GM23338 (cell line): ENCODE results near the gene TAS2R14. TPM values are rescaled to one million over a fixed set of nuclear protein-coding genes. Genes with fewer than 3 reads are reported as not detected.

Source experiments
- ATAC-seq: fragments of 200-7000 bp; cut with Tn5 transposase; 3 replicates; pipeline ENCODE4 v1.9.1; 2020
- DNase-seq: peaks from one replicate; pipeline ENCODE4 v3.0.0-alpha.2; 2015; ENCODE audit warnings: low spot score
- H2AFZ ChIP-seq: fragments of 200-600 bp; sonication (generic); 2 replicates; pipeline ENCODE4 v1.8.0; 2016; ENCODE audit warnings: antibody characterized with exemption, mild to moderate bottlenecking, moderate library complexity
- H3F3A ChIP-seq: fragments of 200-600 bp; sonication (generic); replicated peaks from 2 replicates; pipeline ENCODE4 v1.8.0; 2017; ENCODE audit warnings: antibody characterized with exemption, mixed run types, low read depth
- H3K27ac ChIP-seq: fragments of 200-600 bp; sonication (generic); 2 replicates; pipeline ENCODE4 v1.6.1; 2016; ENCODE audit warnings: low read depth
- H3K27me3 ChIP-seq: fragments of 200-600 bp; sonication (generic); 2 replicates; pipeline ENCODE4 v1.8.0; 2016; ENCODE audit warnings: mild to moderate bottlenecking, mixed run types, moderate library complexity; ENCODE audit not compliant: insufficient read depth
- H3K36me3 ChIP-seq: fragments of 200-600 bp; sonication (generic); 2 replicates; pipeline ENCODE4 v1.8.0; 2016; ENCODE audit warnings: mild to moderate bottlenecking; ENCODE audit not compliant: insufficient read depth
- H3K4me1 ChIP-seq: fragments of 200-600 bp; sonication (generic); 2 replicates; pipeline ENCODE4 v1.8.0; 2016; ENCODE audit warnings: mild to moderate bottlenecking, moderate library complexity; ENCODE audit not compliant: insufficient read depth
- H3K4me2 ChIP-seq: fragments of 200-600 bp; sonication (generic); 2 replicates; pipeline ENCODE4 v1.7.1; 2017; ENCODE audit warnings: mixed run types
- H3K4me3 ChIP-seq: fragments of 200-600 bp; sonication (generic); 2 replicates; pipeline ENCODE4 v1.6.1; 2016; ENCODE audit warnings: mixed run types
- H3K79me2 ChIP-seq: fragments of 200-600 bp; sonication (generic); replicated peaks from 2 replicates; pipeline ENCODE4 v1.8.0; 2017; ENCODE audit warnings: mild to moderate bottlenecking; ENCODE audit not compliant: insufficient read depth
- H3K9me2 ChIP-seq: fragments of 200-600 bp; sonication (generic); 2 replicates; pipeline ENCODE4 v1.8.0; 2017; ENCODE audit not compliant: insufficient read depth
- H4K20me1 ChIP-seq: fragments of 200-600 bp; sonication (generic); replicated peaks from 2 replicates; pipeline ENCODE4 v1.8.0; 2017; ENCODE audit warnings: mild to moderate bottlenecking; ENCODE audit not compliant: insufficient read depth
- H3K27ac Mint-ChIP-seq: 2 replicates; pipeline ENCODE4 v1.8.0; 2020; ENCODE audit warnings: inconsistent platforms, mild to moderate bottlenecking, moderate library complexity, mixed read lengths
- H3K27me3 Mint-ChIP-seq: 3 replicates; pipeline ENCODE4 v1.8.0; 2022; ENCODE audit warnings: low read depth, mild to moderate bottlenecking, moderate library complexity, mixed read lengths, inconsistent platforms; ENCODE audit not compliant: insufficient read depth, poor library complexity
- H3K36me3 Mint-ChIP-seq: 3 replicates; pipeline ENCODE4 v1.8.0; 2021; ENCODE audit warnings: low read depth, mild to moderate bottlenecking, inconsistent platforms, moderate library complexity, mixed read lengths
- H3K4me1 Mint-ChIP-seq: 3 replicates; pipeline ENCODE4 v1.8.0; 2020; ENCODE audit warnings: mild to moderate bottlenecking, inconsistent platforms, mixed read lengths
- H3K4me3 Mint-ChIP-seq: 3 replicates; pipeline ENCODE4 v1.8.0; 2021; ENCODE audit warnings: moderate library complexity, mild to moderate bottlenecking, inconsistent platforms, mixed read lengths
- H3K9me3 Mint-ChIP-seq: 3 replicates; pipeline ENCODE4 v1.8.0; 2020; ENCODE audit warnings: moderate library complexity, mild to moderate bottlenecking, inconsistent platforms, mixed read lengths
- CREB1 ChIP-seq: fragments of 250-450 bp; sonication (Bioruptor Pico); IDR thresholded peaks from 2 replicates; pipeline ENCODE4 v1.5.0; 2020; ENCODE audit warnings: low read depth, mild to moderate bottlenecking, moderate library complexity
- CTCF ChIP-seq, 2 experiments: fragments of 200-600 bp in 1 of 2; sonication (generic) in 1 of 2; conservative IDR thresholded peaks; 2 replicates each; pipeline versions ENCODE4 v1.5.1 to v1.6.1; 2016 to 2017; ENCODE audit warnings: antibody characterized with exemption in 2 of 2, low read depth in 2 of 2, mild to moderate bottlenecking in 2 of 2, moderate library complexity in 1 of 2
- ETS1 ChIP-seq: IDR thresholded peaks from 2 replicates; pipeline ENCODE4 v1.6.1; 2016; ENCODE audit warnings: antibody characterized with exemption
- EZH2 ChIP-seq: fragments of 200-600 bp; sonication (generic); IDR thresholded peaks from one replicate; pipeline ENCODE4 v1.8.0; 2017; ENCODE audit warnings: antibody characterized with exemption, mild to moderate bottlenecking, low read depth; ENCODE audit not compliant: unreplicated experiment
- EZH2phosphoT487 ChIP-seq: fragments of 200-600 bp; sonication (generic); IDR thresholded peaks from one replicate; pipeline ENCODE4 v1.8.1; 2018; ENCODE audit warnings: antibody characterized with exemption; ENCODE audit not compliant: unreplicated experiment
- JUNB ChIP-seq: IDR thresholded peaks from one replicate; pipeline ENCODE4 v1.6.1; 2016; ENCODE audit warnings: antibody characterized with exemption; ENCODE audit not compliant: unreplicated experiment
- NANOG ChIP-seq: IDR thresholded peaks from 2 replicates; pipeline ENCODE4 v1.6.1; 2016; ENCODE audit warnings: antibody characterized with exemption, borderline replicate concordance
- POLR2AphosphoS5 ChIP-seq: IDR thresholded peaks from 2 replicates; pipeline ENCODE4 v1.6.1; 2016; ENCODE audit warnings: antibody characterized with exemption, low read depth
- REST ChIP-seq: IDR thresholded peaks from one replicate; pipeline ENCODE4 v1.6.1; 2018; ENCODE audit warnings: antibody characterized with exemption; ENCODE audit not compliant: unreplicated experiment
- STAT1 ChIP-seq: IDR thresholded peaks from one replicate; pipeline ENCODE4 v1.6.1; 2016; ENCODE audit warnings: antibody characterized with exemption; ENCODE audit not compliant: unreplicated experiment
- ZNF114 ChIP-seq: fragments of 250-450 bp; sonication (Bioruptor Pico); IDR thresholded peaks from 2 replicates; pipeline ENCODE4 v1.5.0; 2020; ENCODE audit warnings: mild to moderate bottlenecking, moderate library complexity
- ZNF331 ChIP-seq: fragments of 250-450 bp; sonication (Bioruptor Pico); IDR thresholded peaks from 2 replicates; pipeline ENCODE4 v1.5.0; 2020; ENCODE audit warnings: low read depth, mild to moderate bottlenecking, moderate library complexity
- ZNF462 ChIP-seq: fragments of 250-450 bp; sonication (Bioruptor Pico); IDR thresholded peaks from 2 replicates; pipeline ENCODE4 v1.5.0; 2020; ENCODE audit warnings: mild to moderate bottlenecking, moderate library complexity
- polyA plus RNA-seq: library from polyadenylated mRNA; unstranded; fragments of >200 nt; fragmentation: Nextera tagmentation; extraction: Ambion mirVana; gene quantifications from 2 replicates; pipeline ENCODE4 v1.2.1, GENCODE V29; 2016
- total RNA-seq: library from RNA; depleted of rRNA; stranded (reverse); fragments of >200 nt; shearing (Covaris generic); gene quantifications from 2 replicates; pipeline ENCODE4 v1.2.3, GENCODE V29; 2014

Gene TAS2R14
- total and polyA plus RNA-seq, 2 experiments from 2014 or later = 2.6 to 5.9 TPM

- ATAC-seq (no peak), DNase-seq (no peak)
- no peaks in the 10 kb centered on the region for H3F3A ChIP-seq
- Mint-ChIP-seq H3K27ac (no peak overlapping the region), H3K4me1 (no peaks in the 10 kb centered on the region), H3K27me3 (peaks cover 4% of the 10 kb centered on the region), H3K36me3 (peaks cover 6% of the 10 kb centered on the region; the same call in 1 of the 3 replicates), H3K9me3 (peaks cover 5% of the 10 kb centered on the region; the same call in 1 of the 3 replicates), H3K4me3 (no peak overlapping the region)
- no peaks in the 10 kb centered on the region for H3K79me2 ChIP-seq
- H3K36me3 ChIP-seq = no peaks in the 10 kb centered on the region
- H3K4me3 ChIP-seq = no peak overlapping the region
- no peak overlapping the region for H3K27ac ChIP-seq
- H4K20me1 ChIP-seq = no peaks in the 10 kb centered on the region
- no peak overlapping the region for H2AFZ ChIP-seq
- no peaks in the 10 kb centered on the region for H3K27me3 ChIP-seq
- H3K4me2 ChIP-seq = no peak overlapping the region
- H3K4me1 ChIP-seq = no peaks in the 10 kb centered on the region
- TF ChIP-seq ZNF331 (CRISPR knock-in tag) (no peak), ZNF462 (no peak), ZNF114 (CRISPR knock-in tag) (no peak), EZH2 (no peak), REST (no peak), ETS1 (no peak), JUNB (no peak), NANOG (no peak), POLR2AphosphoS5 (no peak), CREB1 (CRISPR knock-in tag) (no peak), EZH2phosphoT487 (no peak), STAT1 (no peak), CTCF (conservative IDR thresholded peaks at IDR 0.05; ENCODE audit: low read depth in 2 of 2) (no peak)
- peaks cover 12% of the 10 kb centered on the region; the same call in 1 of the 2 replicates for H3K9me2 ChIP-seq
Measured at GRCh38 chr12:10926269-10926668, 12.8 kb downstream of the TAS2R14 start.
